HG03159 (cell line): ENCODE measurements around the gene SYNJ2.

Experiments used
- ATAC-seq: cut with Tn5 transposase; IDR thresholded peaks from one replicate; pipeline ENCODE4 v1.9.1; 2021; ENCODE audit warnings: mild to moderate bottlenecking, moderate library complexity; ENCODE audit not compliant: unreplicated experiment

SYNJ2 gene

GRCh38 chr6:157997893-157998608 is 16.4 kb downstream of the SYNJ2 start:
- ATAC-seq: no peak

GRCh38 chr6:157998707-157999167 is 17.1 kb downstream of the SYNJ2 start:
- ATAC-seq: no peak

GRCh38 chr6:157999168-158000051 is 17.7 kb downstream of the SYNJ2 start:
- ATAC-seq: no peak

- no peak for ATAC-seq
These were observed 19.1 kb downstream of the SYNJ2 start for GRCh38 chr6:158000530-158001307.

GRCh38 chr6:158002249-158002950 is 20.7 kb downstream of the SYNJ2 start:
- ATAC-seq: no peak

GRCh38 chr6:158002951-158003853 is 21.5 kb downstream of the SYNJ2 start:
- ATAC-seq: no peak

GRCh38 chr6:158003910-158004700 is 22.4 kb downstream of the SYNJ2 start:
- no peak for ATAC-seq

GRCh38 chr6:158004701-158005095 is 23.0 kb downstream of the SYNJ2 start:
- no peak for ATAC-seq

- no peak for ATAC-seq
These were observed 24.0 kb downstream of the SYNJ2 start for GRCh38 chr6:158005626-158006180.

GRCh38 chr6:158006331-158006730 is 24.7 kb downstream of the SYNJ2 start:
- no peak for ATAC-seq

- ATAC-seq: no peak
These were observed 25.3 kb downstream of the SYNJ2 start for GRCh38 chr6:158006821-158007570.

GRCh38 chr6:158008864-158009113 is 27.1 kb downstream of the SYNJ2 start:
- no peak for ATAC-seq

GRCh38 chr6:158009114-158009891 is 27.6 kb downstream of the SYNJ2 start:
- no peak for ATAC-seq

GRCh38 chr6:158009935-158010585 is 28.4 kb downstream of the SYNJ2 start:
- no peak for ATAC-seq

GRCh38 chr6:158010591-158011477 is 29.2 kb downstream of the SYNJ2 start:
- no peak for ATAC-seq

- ATAC-seq: no peak
These were observed 29.8 kb downstream of the SYNJ2 start for GRCh38 chr6:158011478-158011920.
